Right forelimb (tissue), 1 donor: Measurements from ENCODE around the gene FBXW11.

Experiments used
- DNase-seq: peaks from one replicate; pipeline ENCODE4 v3.0.0-alpha.2; 2018

FBXW11 gene

GRCh38 chr5:171861381-171861780 is 145.1 kb downstream of the FBXW11 start:
- DNase-seq: no peak

DNA sequence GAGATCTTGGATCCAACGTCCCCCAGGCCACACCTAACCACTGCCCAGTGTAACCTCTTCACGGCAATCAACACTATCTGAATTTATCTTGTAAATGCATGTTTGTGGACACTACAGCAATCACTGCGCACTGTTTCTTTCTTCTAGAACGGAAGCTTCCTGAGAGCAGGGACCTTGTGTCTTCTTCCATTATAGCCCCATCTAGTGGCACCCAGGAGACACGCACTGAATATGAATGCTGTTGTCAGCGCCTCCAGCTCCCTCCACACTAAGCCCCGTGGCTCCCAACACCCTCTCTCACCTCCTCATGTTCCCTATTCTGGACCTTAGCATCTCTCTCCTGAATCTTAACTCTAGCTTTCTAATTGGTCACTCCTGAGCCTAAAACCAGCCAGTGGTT is 148.1 kb downstream of the FBXW11 start:
- DNase-seq: no peak

- peak; percentile 68 for DNase-seq
Measured at GRCh38 chr5:171857489-171857876, 149.0 kb downstream of the FBXW11 start.

DNA sequence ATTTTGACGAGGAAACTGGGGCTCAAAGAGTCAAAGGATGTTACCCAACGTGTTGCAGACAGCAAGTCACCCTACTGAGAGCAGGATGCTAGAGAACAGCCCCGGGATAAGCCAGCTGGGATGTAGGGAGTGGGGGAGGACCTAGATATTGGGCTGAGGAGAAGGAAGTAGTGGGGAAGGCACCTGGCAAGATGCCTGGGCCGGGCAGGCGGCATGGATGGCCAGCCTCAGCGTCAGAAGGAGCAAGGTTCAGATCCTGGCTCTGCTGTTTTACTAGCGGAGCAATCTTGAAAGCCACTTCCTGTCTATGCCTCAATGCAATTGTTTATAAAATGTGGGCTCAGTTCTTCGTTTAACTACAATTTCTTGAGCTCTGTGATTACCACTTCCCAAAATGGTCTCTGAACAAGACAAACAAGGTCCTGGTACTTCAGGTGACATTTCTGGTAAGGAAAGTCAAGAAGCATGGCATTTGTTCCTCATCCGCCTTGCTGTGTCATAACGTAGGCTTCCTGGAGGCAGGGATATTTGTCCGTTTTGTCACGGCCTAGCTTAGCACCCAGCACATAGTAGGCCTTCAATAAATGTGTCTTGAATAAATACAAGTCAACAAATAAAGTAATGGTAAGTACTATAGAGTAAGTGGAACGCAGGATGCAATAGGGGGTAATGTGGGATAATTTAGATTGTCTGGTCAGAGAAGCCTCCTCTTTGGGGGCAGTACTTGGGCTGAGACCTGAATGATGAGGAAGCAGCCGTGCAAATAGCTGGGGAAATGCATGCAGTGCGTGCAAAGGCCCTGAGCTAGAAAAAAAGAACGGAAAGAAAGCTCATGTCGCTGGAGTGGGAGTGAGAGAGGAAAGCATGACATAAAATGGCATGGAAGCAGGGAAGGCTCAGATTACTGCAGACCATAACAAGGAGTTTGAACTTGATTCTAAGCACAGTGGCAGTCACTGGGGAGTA is 150.4 kb downstream of the FBXW11 start:
- DNase-seq: no peak

GRCh38 chr5:171855265-171855664 is 151.2 kb downstream of the FBXW11 start:
- no peak for DNase-seq

DNA sequence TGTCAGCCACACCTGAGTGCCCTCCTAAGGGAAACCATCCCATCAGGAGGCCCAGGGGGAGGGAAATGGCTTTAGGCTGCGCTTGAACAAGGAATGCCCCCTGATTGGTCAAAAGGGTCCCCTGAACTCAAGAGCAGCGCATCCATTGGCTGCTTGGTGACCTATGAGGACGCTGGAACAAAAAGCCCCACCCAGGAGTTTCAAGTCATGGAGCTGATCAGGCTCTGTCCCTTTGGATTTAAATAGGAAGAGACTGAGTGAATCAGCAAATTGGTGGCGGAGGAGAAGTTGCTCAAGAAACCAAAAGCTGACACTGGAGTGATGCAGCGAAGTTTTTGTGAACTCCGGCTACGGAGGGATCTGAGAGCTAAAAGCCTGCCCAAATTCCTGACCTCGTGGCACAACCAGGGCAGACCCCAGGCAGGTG is 154.2 kb downstream of the FBXW11 start:
- DNase-seq: no peak

DNA sequence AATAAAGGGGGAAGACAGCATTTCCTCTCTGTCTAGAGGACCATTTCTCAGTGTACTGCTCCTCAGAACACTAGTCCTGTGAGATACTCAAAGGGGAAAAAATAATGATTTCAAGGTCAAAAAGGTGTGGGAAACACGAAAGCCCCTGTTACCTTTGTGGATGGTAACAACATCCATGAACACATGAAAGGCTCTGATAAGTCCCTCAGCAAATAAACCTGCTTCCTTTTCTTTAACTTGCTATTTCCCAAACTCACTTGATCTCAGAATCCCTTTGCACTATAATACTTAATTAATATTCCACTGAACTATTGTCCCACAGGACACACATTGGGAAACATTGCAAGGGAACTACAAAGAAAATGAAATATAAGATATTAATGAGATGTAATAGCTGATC is 155.2 kb downstream of the FBXW11 start:
- no peak for DNase-seq

GRCh38 chr5:171850324-171850947 is 156.0 kb downstream of the FBXW11 start:
- no peak for DNase-seq

GRCh38 chr5:171849585-171850323 is 156.7 kb downstream of the FBXW11 start:
- no peak for DNase-seq

GRCh38 chr5:171848911-171849520 is 157.4 kb downstream of the FBXW11 start:
- DNase-seq: no peak

DNA sequence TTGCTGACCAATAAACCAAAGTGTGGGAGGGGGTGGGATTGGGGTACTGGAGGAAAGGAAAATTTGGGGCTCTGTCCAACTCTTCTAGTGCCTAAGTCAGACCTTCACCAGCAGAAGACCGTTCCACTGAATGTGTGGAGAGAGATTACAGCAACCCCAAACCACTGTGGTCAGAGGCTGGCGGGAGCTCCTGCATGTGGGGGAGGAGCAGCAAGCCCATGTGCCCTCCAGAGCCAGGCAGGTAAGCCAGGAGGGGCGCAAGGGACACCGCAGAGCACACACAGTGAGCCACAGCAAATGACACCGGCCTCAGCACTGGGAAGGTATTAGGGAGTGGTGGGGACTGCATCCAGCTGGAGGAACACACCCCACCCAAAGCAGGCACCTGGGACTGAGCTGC is 158.0 kb downstream of the FBXW11 start:
- no peak for DNase-seq

GRCh38 chr5:171848006-171848405 is 158.4 kb downstream of the FBXW11 start:
- no peak for DNase-seq

GRCh38 chr5:171847026-171847425 is 159.4 kb downstream of the FBXW11 start:
- no peak for DNase-seq

DNA sequence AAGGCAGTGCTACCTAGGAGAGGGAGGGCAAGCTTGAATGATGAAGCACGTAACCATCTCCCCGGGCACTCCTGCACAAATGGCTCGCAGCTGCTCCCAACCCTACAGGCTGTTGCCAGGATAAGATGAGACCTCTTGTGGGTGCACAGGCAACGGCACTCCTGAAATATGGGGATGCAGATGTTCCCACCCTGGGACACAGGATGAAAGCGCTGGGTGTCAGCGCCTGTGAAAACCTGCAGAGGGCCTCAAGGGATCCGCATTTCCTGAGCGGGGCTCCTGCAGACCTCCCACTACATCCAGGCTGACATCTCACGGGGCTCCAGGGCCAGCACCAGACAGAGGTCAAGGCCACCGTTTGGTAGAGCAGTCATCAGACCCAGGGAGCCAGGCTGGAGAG is 160.1 kb downstream of the FBXW11 start:
- no peak for DNase-seq

DNA sequence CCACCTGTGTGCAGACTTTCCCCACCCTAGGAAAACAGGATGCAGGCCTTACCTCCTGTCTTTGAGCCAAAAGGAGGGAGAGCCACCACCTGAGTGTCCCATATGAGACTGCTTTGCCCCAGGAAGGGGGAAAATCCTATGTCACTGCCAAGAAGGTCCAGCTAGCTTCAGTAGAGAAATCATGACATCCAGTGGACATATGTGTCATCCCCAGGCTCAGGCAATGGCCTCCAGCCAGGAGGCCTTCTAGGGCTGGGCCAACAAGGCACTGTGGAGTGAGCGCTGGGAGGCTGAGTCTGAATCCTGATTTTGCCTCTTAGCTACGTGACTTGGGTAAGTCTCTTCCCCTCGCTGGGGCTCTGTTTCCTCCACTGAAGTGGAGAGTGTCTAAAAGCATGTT is 160.6 kb downstream of the FBXW11 start:
- DNase-seq: no peak

DNA sequence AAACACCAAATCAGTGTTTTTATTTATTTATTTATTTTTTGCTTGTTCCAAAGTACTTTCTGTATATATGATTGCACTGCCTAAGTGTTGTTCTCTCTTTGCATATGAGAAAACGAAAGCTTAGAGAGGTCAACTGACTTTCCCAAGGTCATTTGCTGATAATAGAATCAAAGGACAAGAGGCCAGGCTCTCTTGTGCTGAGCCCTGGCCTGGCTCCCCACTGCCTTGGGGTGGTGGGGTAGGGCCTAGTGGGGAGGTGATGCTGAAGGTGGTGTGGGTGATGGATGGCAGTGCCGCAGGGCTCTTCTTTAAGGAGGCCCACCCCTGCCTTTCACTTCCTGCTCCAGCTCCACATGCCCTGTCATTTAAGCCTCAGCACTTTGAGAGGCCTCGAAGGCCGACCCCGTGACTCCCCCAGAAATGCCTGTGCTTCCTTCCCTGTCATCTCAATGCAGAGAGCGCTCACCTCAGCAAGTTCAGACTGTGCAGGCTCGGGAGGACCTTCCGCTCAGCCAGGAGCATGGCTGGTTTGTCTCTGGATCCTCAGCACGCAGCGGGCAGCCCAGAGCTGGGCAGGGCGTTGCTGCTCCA is 161.3 kb downstream of the FBXW11 start:
- no peak for DNase-seq

DNA sequence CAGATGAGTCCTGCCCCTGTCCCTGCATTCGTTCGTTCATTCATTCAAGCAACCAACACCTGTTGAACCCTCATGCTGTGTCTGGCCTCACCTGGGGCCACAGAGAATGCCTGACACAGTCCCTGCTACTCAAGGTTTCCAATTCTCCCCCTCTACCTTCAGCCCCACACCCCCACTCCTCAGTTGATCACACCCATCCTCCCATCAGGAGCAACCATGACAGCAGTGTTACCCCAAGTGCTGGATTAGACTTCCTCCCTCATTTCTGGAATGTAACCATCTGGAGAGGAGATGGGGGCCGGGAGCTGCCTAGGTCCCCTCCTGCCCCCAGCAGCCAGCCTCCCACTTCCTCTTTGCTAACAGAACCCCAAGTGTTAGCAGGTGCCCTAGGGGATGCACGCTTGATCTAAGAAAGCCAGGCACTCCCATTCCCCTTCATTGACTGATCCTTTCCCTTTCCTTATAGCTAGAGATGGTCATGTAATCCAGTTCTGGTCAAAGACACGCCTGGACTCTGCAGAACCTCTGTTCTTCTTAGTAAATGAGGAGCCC is 163.6 kb downstream of the FBXW11 start:
- no peak for DNase-seq

DNA sequence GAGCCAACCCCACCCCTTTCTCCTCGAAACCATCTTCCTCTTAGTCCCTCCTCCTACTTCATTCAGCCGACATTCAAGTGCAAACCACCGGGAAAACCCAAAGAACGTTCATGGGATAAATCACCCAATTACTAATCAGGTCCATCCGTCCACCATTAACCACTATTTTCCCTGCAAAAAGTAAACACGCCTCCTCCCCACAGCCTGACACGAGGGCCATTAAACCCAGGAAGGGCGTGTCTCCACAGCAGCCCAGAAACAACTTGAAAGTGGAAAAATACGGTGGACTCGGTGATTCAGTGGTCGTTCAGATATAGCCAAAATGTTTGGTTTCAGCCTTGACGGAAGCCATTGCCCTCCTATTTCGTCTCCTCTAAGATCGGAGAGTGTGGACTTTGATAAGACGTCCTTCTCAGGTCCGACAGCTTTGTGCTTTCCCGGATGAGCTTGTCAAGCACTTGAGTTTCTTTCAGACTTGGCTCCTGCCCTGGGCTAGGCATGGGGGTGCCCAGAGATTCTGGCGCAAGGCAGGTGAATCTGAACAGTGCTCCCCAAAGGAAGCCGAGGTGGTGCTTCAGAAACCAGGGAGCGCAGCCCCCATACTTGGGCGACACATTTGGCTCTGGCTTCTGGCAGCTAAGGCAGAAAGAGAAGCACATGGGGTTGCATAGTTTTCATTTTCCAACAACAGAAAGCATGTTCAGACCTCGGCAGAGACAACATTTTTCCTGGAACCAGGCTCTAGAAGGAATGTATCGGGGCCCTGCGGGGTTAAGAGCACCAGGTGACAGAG is 164.3 kb downstream of the FBXW11 start:
- no peak for DNase-seq

DNA sequence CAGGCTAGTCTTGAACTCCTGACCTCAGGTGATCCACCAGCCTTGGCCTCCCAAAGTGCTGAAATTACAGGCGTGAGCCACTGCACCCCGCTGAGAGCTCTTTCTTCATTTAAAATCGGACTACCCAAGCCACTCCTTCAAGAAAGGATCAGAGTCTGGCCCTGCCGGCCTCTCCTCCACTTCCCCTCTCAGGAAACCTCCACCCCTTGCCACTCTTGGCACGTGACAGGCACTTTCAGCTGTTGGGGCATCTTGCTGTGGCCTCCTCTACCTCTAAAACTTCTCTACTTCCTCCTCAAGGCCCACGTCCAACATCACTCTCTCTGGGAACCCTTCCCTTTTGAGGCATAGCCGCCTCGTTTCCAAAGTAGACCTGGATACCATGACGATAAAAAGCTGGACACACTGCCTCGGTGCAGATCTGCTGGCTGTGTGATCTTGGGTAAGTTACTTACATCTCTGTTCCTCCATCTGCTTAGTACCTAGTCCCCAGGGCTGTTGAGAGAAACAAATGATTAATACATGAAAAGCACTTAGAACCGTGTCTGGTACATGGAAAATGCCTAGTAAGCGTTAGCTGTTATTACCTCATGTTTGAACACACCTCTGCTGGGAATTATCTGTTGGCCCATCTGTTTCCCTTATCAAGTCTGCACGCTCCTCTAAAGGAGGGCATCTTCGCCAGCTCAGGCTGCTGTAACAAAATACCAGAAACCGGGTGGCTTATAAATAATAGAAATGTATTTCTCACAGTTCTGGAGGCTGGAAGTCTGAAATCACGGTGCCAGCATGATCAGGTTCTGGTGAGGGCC is 165.5 kb downstream of the FBXW11 start:
- DNase-seq: no peak

- DNase-seq: no peak
Measured at GRCh38 chr5:171840066-171840465, 166.4 kb downstream of the FBXW11 start.

DNA sequence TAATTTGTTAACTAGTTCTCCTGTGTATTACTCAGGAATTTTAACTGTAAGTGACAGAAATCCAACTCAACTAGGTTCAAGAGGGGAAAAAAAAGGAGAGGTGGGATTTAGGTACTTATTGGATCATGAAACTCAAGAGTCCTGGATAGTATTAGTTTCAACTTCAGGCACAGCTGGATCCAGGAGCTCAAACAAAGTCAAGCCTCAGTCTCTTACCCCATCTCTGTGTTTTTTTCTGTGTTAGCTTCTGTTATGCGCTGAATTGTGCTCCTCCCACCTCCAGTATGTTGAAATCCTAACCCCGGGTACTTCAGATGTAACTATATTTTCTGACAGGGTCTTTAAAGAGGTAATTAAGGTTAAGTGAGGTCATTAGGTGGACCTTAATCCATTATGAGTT is 167.3 kb downstream of the FBXW11 start:
- no peak for DNase-seq
